Inferior parietal cortex (tissue), 1 donor: ENCODE data around the gene SFRP4.
A peak's percentile ranks its signal among the peaks of the same experiment; 100 is the strongest.

ENCODE experiments used
- DNase-seq: peaks from one replicate; pipeline ENCODE4 v3.0.0-alpha.2; 2016; ENCODE audit errors: extremely low spot score

SFRP4 gene

GRCh38 chr7:37925620-37926019 lies 9.0 kb upstream of the SFRP4 start:
- no peak for DNase-seq

GRCh38 chr7:37924491-37925041 lies 7.9 kb upstream of the SFRP4 start:
- DNase-seq: no peak

GRCh38 chr7:37923996-37924395 lies 7.4 kb upstream of the SFRP4 start:
- no peak for DNase-seq

GRCh38 chr7:37921876-37922275 lies 5.3 kb upstream of the SFRP4 start:
- no peak for DNase-seq

GRCh38 chr7:37920849-37921805 lies 4.5 kb upstream of the SFRP4 start:
- no peak for DNase-seq

GRCh38 chr7:37920305-37920848 lies 3.8 kb upstream of the SFRP4 start, which contains the start of gene EPDR1:
Gene EPDR1, plus strand, starts transcription at chr7:37920640. Its CDS starts 300 bp downstream, at chr7:37920940.
- DNase-seq: no peak

GRCh38 chr7:37918526-37918925 lies 1.9 kb upstream of the SFRP4 start:
- DNase-seq: no peak

- no peak for DNase-seq
Observed at GRCh38 chr7:37916017-37916672, 472 bp downstream of the SFRP4 start.

GRCh38 chr7:37915438-37915837 lies 1.2 kb downstream of the SFRP4 start:
- no peak for DNase-seq

GRCh38 chr7:37912756-37913155 lies 3.9 kb downstream of the SFRP4 start:
- DNase-seq: no peak

GRCh38 chr7:37908221-37908788 lies 8.3 kb downstream of the SFRP4 start:
- DNase-seq: no peak

GRCh38 chr7:37901890-37902524 lies 14.6 kb downstream of the SFRP4 start:
- DNase-seq: no peak

- peak; percentile 53 for DNase-seq
Observed at GRCh38 chr7:37901236-37901827, 15.3 kb downstream of the SFRP4 start.

GRCh38 chr7:37899712-37900247 lies 16.8 kb downstream of the SFRP4 start:
- DNase-seq: no peak

GRCh38 chr7:37894671-37895070 lies 21.9 kb downstream of the SFRP4 start:
- no peak for DNase-seq

GRCh38 chr7:37893359-37893758 lies 23.3 kb downstream of the SFRP4 start:
- DNase-seq: no peak

- no peak for DNase-seq
Observed at GRCh38 chr7:37882086-37882485, 34.5 kb downstream of the SFRP4 start.
